NCI-H82 treated with DMSO at 0.1 percent for 48 hours (cell line): ENCODE data around the gene MMP11.
"Not testable (repeated sequence)": the region's sequence is repeated elsewhere in the genome, so short reads cannot be mapped to it uniquely, and the experiment has no call there.

Source experiments
- DNase-seq: peaks from one replicate; lab custom pipeline; 2025; ENCODE audit not compliant: unreplicated experiment; lab: John Stamatoyannopoulos, UW

The MMP11 gene

GRCh38 chr22:23772649-23773473, at the start of gene MMP11:
Gene MMP11, plus strand, starts transcription at chr22:23772849. Its CDS starts 22 bp downstream, at chr22:23772871.
- DNase-seq, result peak; percentile 12

- not testable (repeated sequence) for DNase-seq
Observed at GRCh38 chr22:23728108-23728507, 44.5 kb upstream of the MMP11 start.

- DNase-seq, result no peak
Observed at GRCh38 chr22:23737696-23738095, 35.0 kb upstream of the MMP11 start.

GRCh38 chr22:23742505-23743264, 30.0 kb upstream of the MMP11 start:
- DNase-seq, result no peak

- no peak for DNase-seq
Observed at GRCh38 chr22:23743303-23743705, 29.3 kb upstream of the MMP11 start.

GRCh38 chr22:23744001-23744400, 28.6 kb upstream of the MMP11 start:
- no peak for DNase-seq

- DNase-seq, result no peak
Observed at GRCh38 chr22:23744485-23744884, 28.2 kb upstream of the MMP11 start.

GRCh38 chr22:23745791-23746190, 26.9 kb upstream of the MMP11 start:
- DNase-seq, result no peak

GRCh38 chr22:23749841-23750301, 22.8 kb upstream of the MMP11 start:
- no peak for DNase-seq

- DNase-seq, result no peak
Observed at GRCh38 chr22:23750367-23750713, 22.3 kb upstream of the MMP11 start.

- DNase-seq, result peak; percentile 17
Observed at GRCh38 chr22:23750714-23751440, 21.8 kb upstream of the MMP11 start, which contains the start of gene ZNF70. Gene ZNF70, minus strand, starts transcription at chr22:23751112. Its CDS starts 5,972 bp downstream, at chr22:23745140.

- no peak for DNase-seq
Observed at GRCh38 chr22:23751441-23751996, 21.1 kb upstream of the MMP11 start.

GRCh38 chr22:23752090-23752691, 20.5 kb upstream of the MMP11 start:
- no peak for DNase-seq

- DNase-seq, result no peak
Observed at GRCh38 chr22:23752750-23753149, 19.9 kb upstream of the MMP11 start.

GRCh38 chr22:23753385-23753784, 19.3 kb upstream of the MMP11 start:
- DNase-seq, result no peak

GRCh38 chr22:23754220-23754919, 18.3 kb upstream of the MMP11 start, which contains the start of gene VPREB3:
Gene VPREB3, minus strand, starts transcription at chr22:23754425. Its CDS starts 62 bp downstream, at chr22:23754363.
- DNase-seq, result no peak

GRCh38 chr22:23754980-23755636, 17.5 kb upstream of the MMP11 start:
- no peak for DNase-seq

GRCh38 chr22:23755711-23756110, 16.9 kb upstream of the MMP11 start:
- DNase-seq, result no peak

GRCh38 chr22:23756891-23757290, 15.8 kb upstream of the MMP11 start:
- peak; percentile 89 for DNase-seq
